PFSK-1 (cell line): ENCODE measurements around the gene GALNTL6.

Experiments
- POLR2AphosphoS5 ChIP-seq: IDR thresholded peaks from 2 replicates; pipeline ENCODE4 v1.6.1; 2012; ENCODE audit warnings: low read depth, mild to moderate bottlenecking, control low read depth, low read length, moderate library complexity
- TF ChIP-seq, protein P1 (sequence below), 2 experiments: IDR thresholded peaks; 2 replicates each; pipeline versions ENCODE4 v1.6.1 to v1.8.0; 2011 to 2012; ENCODE audit warnings: low read depth in 2 of 2, low read length in 2 of 2, control low read depth in 1 of 2, inconsistent platforms in 1 of 2, mild to moderate bottlenecking in 1 of 2, moderate library complexity in 1 of 2; ENCODE audit not compliant: insufficient read depth in 1 of 2

DNA sequence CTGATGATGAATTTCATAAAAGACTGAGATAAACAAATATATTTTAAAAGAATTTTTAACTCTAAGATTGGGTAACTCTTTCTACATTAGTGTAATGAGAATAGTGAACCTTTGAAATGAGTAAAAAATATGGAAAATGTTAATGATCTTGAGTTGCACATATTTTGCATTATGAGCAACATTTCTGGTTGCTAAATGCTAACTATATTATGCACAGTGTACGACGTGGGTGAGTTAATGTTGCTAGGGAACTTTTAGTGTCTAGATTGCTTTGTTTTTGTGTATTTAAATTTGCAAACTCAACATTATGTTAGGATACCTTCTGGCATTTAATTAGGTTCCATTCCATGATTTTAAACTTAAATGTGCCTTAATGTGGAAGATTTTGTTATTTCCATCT, 742.5 kb downstream of the GALNTL6 start:
- TF ChIP-seq POLR2AphosphoS5: no peak
- TF ChIP-seq, protein P1, sequence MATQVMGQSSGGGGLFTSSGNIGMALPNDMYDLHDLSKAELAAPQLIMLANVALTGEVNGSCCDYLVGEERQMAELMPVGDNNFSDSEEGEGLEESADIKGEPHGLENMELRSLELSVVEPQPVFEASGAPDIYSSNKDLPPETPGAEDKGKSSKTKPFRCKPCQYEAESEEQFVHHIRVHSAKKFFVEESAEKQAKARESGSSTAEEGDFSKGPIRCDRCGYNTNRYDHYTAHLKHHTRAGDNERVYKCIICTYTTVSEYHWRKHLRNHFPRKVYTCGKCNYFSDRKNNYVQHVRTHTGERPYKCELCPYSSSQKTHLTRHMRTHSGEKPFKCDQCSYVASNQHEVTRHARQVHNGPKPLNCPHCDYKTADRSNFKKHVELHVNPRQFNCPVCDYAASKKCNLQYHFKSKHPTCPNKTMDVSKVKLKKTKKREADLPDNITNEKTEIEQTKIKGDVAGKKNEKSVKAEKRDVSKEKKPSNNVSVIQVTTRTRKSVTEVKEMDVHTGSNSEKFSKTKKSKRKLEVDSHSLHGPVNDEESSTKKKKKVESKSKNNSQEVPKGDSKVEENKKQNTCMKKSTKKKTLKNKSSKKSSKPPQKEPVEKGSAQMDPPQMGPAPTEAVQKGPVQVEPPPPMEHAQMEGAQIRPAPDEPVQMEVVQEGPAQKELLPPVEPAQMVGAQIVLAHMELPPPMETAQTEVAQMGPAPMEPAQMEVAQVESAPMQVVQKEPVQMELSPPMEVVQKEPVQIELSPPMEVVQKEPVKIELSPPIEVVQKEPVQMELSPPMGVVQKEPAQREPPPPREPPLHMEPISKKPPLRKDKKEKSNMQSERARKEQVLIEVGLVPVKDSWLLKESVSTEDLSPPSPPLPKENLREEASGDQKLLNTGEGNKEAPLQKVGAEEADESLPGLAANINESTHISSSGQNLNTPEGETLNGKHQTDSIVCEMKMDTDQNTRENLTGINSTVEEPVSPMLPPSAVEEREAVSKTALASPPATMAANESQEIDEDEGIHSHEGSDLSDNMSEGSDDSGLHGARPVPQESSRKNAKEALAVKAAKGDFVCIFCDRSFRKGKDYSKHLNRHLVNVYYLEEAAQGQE (IDR thresholded peaks at IDR 0.05; ENCODE audit: insufficient read depth in 1 of 2, low read depth in 2 of 2, low read length in 2 of 2): no peak
